Endothelial cell of umbilical vein (primary cell): ENCODE measurements around the gene IGSF11. TPM values are rescaled to one million over a fixed set of nuclear protein-coding genes. Genes with fewer than 3 reads are reported as not detected.

Source experiments
- BruUV-seq: library from RNA; stranded (reverse); fragments of 400-500 nt; replicated peaks from 2 replicates; lab custom pipeline; 2021; lab: Mats Ljungman, UMichigan
- CTCF ChIA-PET: fragments of 300-600, 350-600 bp; sonication (Branson Sonifier 250); formaldehyde crosslinking; loops from one replicate; lab custom pipeline; 2021; ENCODE audit warnings: antibody characterized with exemption, inconsistent platforms; lab: Charles Lee
- POLR2A ChIA-PET: fragments of 300-600, 350-600 bp; sonication (Branson Sonifier 250); formaldehyde crosslinking; loops from one replicate; lab custom pipeline; 2021; ENCODE audit warnings: antibody characterized with exemption, inconsistent platforms; lab: Charles Lee
- DNase-seq: peaks from one replicate; pipeline ENCODE4 v3.0.0-alpha.2; 2011; ENCODE audit warnings: low read depth, low spot score
- FAIRE-seq: peaks from 2 replicates; lab custom pipeline; 2011; peaks lifted over from hg19 to GRCh38; lab: Jason Lieb, UNC
- H2AFZ ChIP-seq: 2 replicates; pipeline ENCODE4 v1.6.0; 2012; ENCODE audit warnings: low read depth, low read length, control low read depth, inconsistent platforms
- H3K27ac ChIP-seq: 2 replicates; pipeline ENCODE4 v1.5.1; 2011; ENCODE audit warnings: low read depth, mild to moderate bottlenecking, control low read depth, low read length, moderate library complexity; ENCODE audit not compliant: insufficient read depth
- H3K27me3 ChIP-seq, 2 experiments: 2 replicates each; pipeline versions ENCODE4 v1.6.0 to v1.6.1; 2011; ENCODE audit warnings: low read length in 2 of 2, mixed read lengths in 1 of 2; ENCODE audit not compliant: control insufficient read depth in 2 of 2, insufficient read depth in 2 of 2
- H3K36me3 ChIP-seq, 2 experiments: 2 replicates in 1 of 2; 3 replicates in 1 of 2; pipeline ENCODE4 v1.5.1; 2011; ENCODE audit warnings: low read length in 2 of 2, mild to moderate bottlenecking in 1 of 2, moderate library complexity in 1 of 2; ENCODE audit not compliant: control insufficient read depth in 2 of 2, insufficient read depth in 2 of 2; ENCODE audit errors: extremely low read depth in 1 of 2
- H3K4me1 ChIP-seq: 3 replicates; pipeline ENCODE4 v1.5.1; 2011; ENCODE audit warnings: mild to moderate bottlenecking, low read length; ENCODE audit not compliant: control insufficient read depth, insufficient read depth; ENCODE audit errors: extremely low read depth
- H3K4me2 ChIP-seq: 2 replicates; pipeline ENCODE4 v1.6.1; 2011; ENCODE audit warnings: low read length, control low read depth, mixed read lengths; ENCODE audit not compliant: insufficient read depth
- H3K4me3 ChIP-seq, 3 experiments: fragments of 200-600 bp in 1 of 3; sonication (generic), shearing (Covaris generic) in 1 of 3; replicated peaks in 1 of 3; 2 replicates each; pipeline ENCODE4 v1.5.1; 2011 to 2016; ENCODE audit warnings: control low read depth in 3 of 3, low read length in 3 of 3, mild to moderate bottlenecking in 2 of 3, inconsistent platforms in 1 of 3, low read depth in 1 of 3, moderate library complexity in 1 of 3; ENCODE audit not compliant: insufficient read depth in 1 of 3
- H3K79me2 ChIP-seq: 2 replicates; pipeline ENCODE4 v1.6.0; 2012; ENCODE audit warnings: low read length, inconsistent platforms; ENCODE audit not compliant: control insufficient read depth, insufficient read depth
- H3K9ac ChIP-seq: replicated peaks from 2 replicates; pipeline ENCODE3; 2011; ENCODE audit warnings: low read length, control low read depth; ENCODE audit not compliant: insufficient read depth; ENCODE audit errors: extremely low read depth
- H3K9me1 ChIP-seq: replicated peaks from 3 replicates; pipeline ENCODE4 v1.6.0; 2011; ENCODE audit warnings: mild to moderate bottlenecking, low read length; ENCODE audit not compliant: control insufficient read depth, insufficient read depth; ENCODE audit errors: extremely low read depth
- H3K9me3 ChIP-seq: replicated peaks from 2 replicates; pipeline ENCODE4 v1.5.1; 2012; ENCODE audit warnings: low read length, inconsistent platforms; ENCODE audit not compliant: control insufficient read depth, insufficient read depth
- H4K20me1 ChIP-seq: replicated peaks from 2 replicates; pipeline ENCODE3; 2011; ENCODE audit warnings: mild to moderate bottlenecking, low read length; ENCODE audit not compliant: control insufficient read depth, insufficient read depth; ENCODE audit errors: extremely low read depth
- CTCF ChIP-seq, 2 donors: IDR thresholded peaks; 1 replicate in 1 of 2; 2 replicates in 1 of 2; pipeline ENCODE4 v1.5.1; 2011; ENCODE audit warnings: low read length in 2 of 2, mild to moderate bottlenecking in 2 of 2, moderate library complexity in 2 of 2, control low read depth in 1 of 2, inconsistent platforms in 1 of 2, low read depth in 1 of 2; ENCODE audit not compliant: insufficient read depth in 1 of 2; ENCODE audit errors: extremely low read depth in 1 of 2
- EZH2 ChIP-seq: IDR thresholded peaks from 2 replicates; pipeline ENCODE4 v1.6.1; 2012; ENCODE audit warnings: borderline replicate concordance, low read depth, mild to moderate bottlenecking, moderate library complexity, low read length, inconsistent platforms; ENCODE audit not compliant: severe bottlenecking
- FOS ChIP-seq: IDR thresholded peaks from 2 replicates; pipeline ENCODE4 v1.6.1; 2011; ENCODE audit warnings: mild to moderate bottlenecking, low read length, moderate library complexity, borderline replicate concordance; ENCODE audit not compliant: insufficient read depth
- GATA2 ChIP-seq: IDR thresholded peaks from 2 replicates; pipeline ENCODE4 v1.7.0; 2011; ENCODE audit warnings: low read depth, mild to moderate bottlenecking, moderate library complexity, mixed read lengths, low read length; ENCODE audit not compliant: insufficient read length, insufficient read depth
- JUN ChIP-seq: IDR thresholded peaks from 2 replicates; pipeline ENCODE4 v1.6.1; 2011; ENCODE audit warnings: borderline replicate concordance, low read depth; ENCODE audit not compliant: insufficient read length, insufficient read depth
- MAX ChIP-seq: IDR thresholded peaks from 2 replicates; pipeline ENCODE4 v1.6.1; 2011; ENCODE audit not compliant: insufficient read depth, insufficient read length
- MYC ChIP-seq: IDR thresholded peaks from one replicate; pipeline ENCODE4 v1.6.1; 2011; ENCODE audit warnings: mild to moderate bottlenecking, low read depth, low read length
- POLR2A ChIP-seq: IDR thresholded peaks from 2 replicates; pipeline ENCODE4 v1.6.1; 2012; ENCODE audit warnings: low read depth, mild to moderate bottlenecking, control low read depth, low read length
- POLR2AphosphoS5 ChIP-seq: IDR thresholded peaks from 2 replicates; pipeline ENCODE4 v1.6.1; 2012; ENCODE audit warnings: low read depth, mild to moderate bottlenecking, control low read depth, low read length, moderate library complexity; ENCODE audit not compliant: insufficient read depth
- dilution Hi-C: fragments of 300-500 bp; cut with MboI; formaldehyde crosslinking; loops from one replicate; pipeline ENCODE4 v1.15.0; 2019; ENCODE audit warnings: low sequenced_read_pairs; ENCODE audit not compliant: extremely low pct_ligation_motif_present
- intact Hi-C: fragments of 100-400 bp; cut with micrococcal nuclease; formaldehyde crosslinking; loops from one replicate; pipeline ENCODE4 v1.10.0; 2022
- polyA plus RNA-seq, 4 experiments: library from polyadenylated mRNA; depleted of rRNA in 3 of 4; stranded (reverse) in 3 of 4; unstranded in 1 of 4; fragments of >200 nt; gene quantifications; 2 replicates each; pipeline versions ENCODE4 v1.2.1 to v1.2.3, GENCODE V29; 2011 to 2012; ENCODE audit warnings: missing spikeins in 1 of 4
- total RNA-seq: library from RNA; stranded (reverse); gene quantifications from 2 replicates; pipeline ENCODE4 v1.2.3, GENCODE V29; 2021

The IGSF11 gene
- total and polyA plus RNA-seq, 2 donors (not counting 3 experiments of a cell fraction or from before 2014, with no cell fraction given): not detected

GRCh38 chr3:118980832-118981231 lies 53.8 kb downstream of the IGSF11 start:
- no peaks in the 10 kb centered on the region for H3K36me3 ChIP-seq
- no peak for FAIRE-seq
- H2AFZ ChIP-seq: no peak overlapping the region
- no peak for TF ChIP-seq EZH2
- TF ChIP-seq CTCF (IDR thresholded peaks at IDR 0.05; ENCODE audit: extremely low read depth in 1 of 2, insufficient read depth in 1 of 2, low read depth in 1 of 2, low read length in 2 of 2): no peak
- no peak for TF ChIP-seq MYC
- no peak for TF ChIP-seq POLR2AphosphoS5
- no peak overlapping the region for H3K4me2 ChIP-seq
- no peak for DNase-seq
- intact Hi-C loops (no loop called here), dilution Hi-C loops (no loop called here)
- ChIA-PET POLR2A (no interaction called here), CTCF (no interaction called here)
- H3K79me2 ChIP-seq: no peaks in the 10 kb centered on the region
- no peak overlapping the region for H3K4me3 ChIP-seq
- H3K9me3 ChIP-seq: no peaks in the 10 kb centered on the region
- no peaks in the 10 kb centered on the region for H4K20me1 ChIP-seq
- H3K9me1 ChIP-seq: no peaks in the 10 kb centered on the region
- H3K9ac ChIP-seq: no peak overlapping the region
- BruUV-seq: no TSS peak
- H3K27me3 ChIP-seq: no peaks in the 10 kb centered on the region
- H3K4me1 ChIP-seq: no peaks in the 10 kb centered on the region
- H3K27ac ChIP-seq: no peak overlapping the region

- POLR2A ChIA-PET: no interaction called here
- no TSS peak for BruUV-seq
- dilution Hi-C loops: no loop called here
- H3K79me2 ChIP-seq: no peaks in the 10 kb centered on the region
- H3K9me1 ChIP-seq: no peaks in the 10 kb centered on the region
- H3K9ac ChIP-seq: no peak overlapping the region
- H3K4me1 ChIP-seq: no peaks in the 10 kb centered on the region
- TF ChIP-seq FOS (no peak), JUN (no peak), MYC (no peak), CTCF (IDR thresholded peaks at IDR 0.05; ENCODE audit: extremely low read depth in 1 of 2, insufficient read depth in 1 of 2, low read depth in 1 of 2, low read length in 2 of 2) (no peak), MAX (no peak), POLR2A (no peak), POLR2AphosphoS5 (no peak), GATA2 (no peak), EZH2 (no peak)
- H2AFZ ChIP-seq: no peak overlapping the region
- CTCF ChIA-PET: no interaction called here
- H3K9me3 ChIP-seq: no peaks in the 10 kb centered on the region
- no peak overlapping the region for H3K27ac ChIP-seq
- H3K4me2 ChIP-seq: no peak overlapping the region
- H3K4me3 ChIP-seq: no peak overlapping the region
- no peaks in the 10 kb centered on the region for H3K27me3 ChIP-seq
- intact Hi-C loops: no loop called here
- FAIRE-seq (no peak), DNase-seq (no peak)
- no peaks in the 10 kb centered on the region for H4K20me1 ChIP-seq
- H3K36me3 ChIP-seq: no peaks in the 10 kb centered on the region
These were observed 56.3 kb downstream of the IGSF11 start for GRCh38 chr3:118978393-118978758.
